C4-2B (cell line): Measurements from ENCODE around the gene C11orf21.

Experiments
- ZFX ChIP-seq: fragments of 450-650 bp; IDR thresholded peaks from 2 replicates; pipeline ENCODE4 v1.6.1; 2017
- TF ChIP-seq, protein P1 (sequence below): fragments of 450-650 bp; conservative IDR thresholded peaks from 2 replicates; pipeline ENCODE4 v1.5.1; 2017; ENCODE audit warnings: mild to moderate bottlenecking

DNA sequence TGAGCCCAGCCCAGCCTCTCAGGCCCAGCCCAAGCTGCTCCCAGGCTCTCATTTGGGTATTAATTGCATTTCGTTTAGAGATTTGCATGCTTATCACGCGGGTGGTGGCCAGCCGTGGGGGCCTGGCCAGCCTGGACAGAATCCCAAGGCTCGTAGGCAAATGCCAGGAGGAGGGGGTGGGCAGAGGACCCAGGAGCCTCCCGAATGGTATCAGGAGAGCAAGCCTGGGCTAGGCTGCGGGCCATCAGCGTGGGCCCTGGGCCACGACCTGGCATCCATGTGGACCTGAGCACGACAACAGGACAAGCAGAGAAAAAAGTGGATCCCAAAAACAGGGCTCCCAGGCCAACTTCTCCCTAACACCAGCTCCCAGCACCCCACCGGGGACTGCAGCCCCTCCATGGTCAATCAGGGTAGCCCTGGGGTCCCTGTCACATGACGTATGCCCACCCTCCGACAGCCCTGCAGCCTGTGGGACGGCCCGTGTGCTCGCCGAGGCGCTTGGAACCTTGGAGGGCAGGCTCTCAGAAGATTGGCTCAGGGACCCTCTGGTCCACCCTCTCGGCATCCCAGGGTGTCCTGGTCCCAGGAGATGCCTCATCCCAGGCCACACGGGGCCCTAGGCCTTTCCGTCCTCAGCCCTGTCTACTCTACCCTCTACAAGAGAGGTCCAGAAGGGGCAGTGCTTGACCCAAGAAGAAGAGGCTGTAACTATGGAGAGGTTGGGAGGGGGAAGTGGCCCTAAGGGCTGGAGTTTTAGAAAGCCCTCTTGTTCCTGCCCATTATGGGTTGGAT is 40.1 kb downstream of the C11orf21 start:
- TF ChIP-seq, protein P1, sequence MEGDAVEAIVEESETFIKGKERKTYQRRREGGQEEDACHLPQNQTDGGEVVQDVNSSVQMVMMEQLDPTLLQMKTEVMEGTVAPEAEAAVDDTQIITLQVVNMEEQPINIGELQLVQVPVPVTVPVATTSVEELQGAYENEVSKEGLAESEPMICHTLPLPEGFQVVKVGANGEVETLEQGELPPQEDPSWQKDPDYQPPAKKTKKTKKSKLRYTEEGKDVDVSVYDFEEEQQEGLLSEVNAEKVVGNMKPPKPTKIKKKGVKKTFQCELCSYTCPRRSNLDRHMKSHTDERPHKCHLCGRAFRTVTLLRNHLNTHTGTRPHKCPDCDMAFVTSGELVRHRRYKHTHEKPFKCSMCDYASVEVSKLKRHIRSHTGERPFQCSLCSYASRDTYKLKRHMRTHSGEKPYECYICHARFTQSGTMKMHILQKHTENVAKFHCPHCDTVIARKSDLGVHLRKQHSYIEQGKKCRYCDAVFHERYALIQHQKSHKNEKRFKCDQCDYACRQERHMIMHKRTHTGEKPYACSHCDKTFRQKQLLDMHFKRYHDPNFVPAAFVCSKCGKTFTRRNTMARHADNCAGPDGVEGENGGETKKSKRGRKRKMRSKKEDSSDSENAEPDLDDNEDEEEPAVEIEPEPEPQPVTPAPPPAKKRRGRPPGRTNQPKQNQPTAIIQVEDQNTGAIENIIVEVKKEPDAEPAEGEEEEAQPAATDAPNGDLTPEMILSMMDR, result no peak
- TF ChIP-seq ZFX, result no peak
